Measurements from ENCODE around the gene RAMP2.
"Not testable (repeated sequence)": the region's sequence is repeated elsewhere in the genome, so short reads cannot be mapped to it uniquely, and the experiment has no call there.

Gene RAMP2, protein sequence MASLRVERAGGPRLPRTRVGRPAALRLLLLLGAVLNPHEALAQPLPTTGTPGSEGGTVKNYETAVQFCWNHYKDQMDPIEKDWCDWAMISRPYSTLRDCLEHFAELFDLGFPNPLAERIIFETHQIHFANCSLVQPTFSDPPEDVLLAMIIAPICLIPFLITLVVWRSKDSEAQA

DNA sequence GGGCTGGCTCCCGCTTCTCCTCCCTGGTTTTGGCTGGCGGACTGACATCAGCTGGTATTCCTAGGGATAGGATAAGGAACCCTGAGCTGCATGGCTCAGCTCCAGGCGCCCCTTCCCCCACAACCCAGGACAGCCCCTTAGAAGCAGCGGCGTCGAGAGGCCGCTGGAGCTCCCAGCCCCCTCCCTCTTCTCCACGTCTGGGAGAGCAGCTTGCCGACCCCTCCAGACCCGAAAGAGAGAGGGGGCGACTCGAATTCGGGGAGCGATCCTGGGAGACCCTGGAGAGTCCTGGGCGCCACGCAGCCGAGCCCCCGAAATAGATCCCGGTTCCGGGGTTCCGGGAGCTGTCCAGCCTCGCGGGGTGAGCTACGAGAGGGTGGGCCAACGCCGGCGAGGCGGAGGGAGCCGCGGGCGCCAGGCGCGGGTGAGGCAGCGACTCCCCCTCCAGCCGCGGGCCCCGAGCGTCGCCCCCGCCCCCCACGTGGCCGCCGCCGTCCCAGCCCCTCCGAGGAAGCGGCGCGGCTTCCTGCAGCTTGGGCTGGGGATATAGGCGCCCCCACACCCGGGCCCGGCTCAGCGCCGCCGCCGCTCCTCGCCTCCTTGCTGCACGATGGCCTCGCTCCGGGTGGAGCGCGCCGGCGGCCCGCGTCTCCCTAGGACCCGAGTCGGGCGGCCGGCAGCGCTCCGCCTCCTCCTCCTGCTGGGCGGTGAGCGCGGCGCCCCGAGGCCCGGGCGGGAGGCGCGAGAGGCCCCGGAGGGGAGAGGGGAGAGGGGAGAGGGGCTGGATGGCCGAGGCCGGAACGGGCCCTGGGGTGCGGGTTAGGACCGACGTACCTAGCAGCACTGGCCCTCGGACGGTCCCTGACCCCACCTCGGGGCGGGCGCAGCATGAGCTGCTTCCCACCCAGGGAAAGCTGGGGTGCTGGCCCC, at the start of gene RAMP2:
TSS of gene RAMP2 (plus strand) at position 576 of the 930 bp plus-strand sequence. CDS start at position 611, 35 bp downstream.
- DNase-seq (ENCODE audit: low read depth) = peak; percentile 42

- DNase-seq (ENCODE audit: low read depth) = peak; percentile 73
Observed at GRCh38 chr17:42720996-42721583, 39.9 kb upstream of the RAMP2 start.

DNA sequence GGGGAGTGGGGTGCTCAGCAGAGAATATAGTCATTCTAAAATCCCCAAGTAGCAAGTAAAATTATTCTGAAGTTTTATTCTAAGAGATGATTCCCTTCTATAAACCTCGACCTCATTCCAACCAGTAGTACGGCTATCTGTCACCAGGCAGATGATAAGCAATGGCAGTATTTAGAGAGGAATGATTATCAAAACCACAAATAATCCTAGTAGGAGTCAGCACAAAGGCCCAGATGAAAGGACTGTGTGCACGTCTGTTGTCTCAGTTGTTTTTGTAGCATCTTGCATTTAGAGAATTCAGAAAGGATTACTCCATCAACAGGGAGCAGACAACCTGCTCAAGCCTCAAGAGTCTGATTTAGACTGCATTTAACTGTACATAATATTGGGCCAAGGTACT, 37.4 kb upstream of the RAMP2 start:
- DNase-seq (ENCODE audit: low read depth) = no peak

GRCh38 chr17:42725143-42725542, 35.9 kb upstream of the RAMP2 start:
- DNase-seq (ENCODE audit: low read depth) = no peak

DNA sequence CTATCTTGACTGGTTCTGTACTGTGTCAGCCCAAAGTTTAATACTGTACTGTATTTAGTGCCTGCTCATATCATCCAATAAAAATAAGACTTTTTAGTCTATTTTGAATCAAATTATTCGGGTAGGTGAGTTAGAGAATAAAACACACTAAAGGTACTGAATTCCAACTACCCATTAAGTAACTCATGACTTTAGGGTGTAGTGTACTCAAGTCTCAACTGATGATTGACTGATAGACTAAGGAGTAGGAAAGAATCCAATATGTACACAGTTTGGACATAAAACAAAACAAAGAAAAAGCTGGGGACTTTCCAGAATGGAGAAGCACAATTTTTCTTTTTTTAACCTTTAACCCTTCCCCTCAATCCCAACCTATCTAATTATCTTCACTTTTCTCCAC, 20.3 kb upstream of the RAMP2 start:
- no peak for DNase-seq (ENCODE audit: low read depth)

DNA sequence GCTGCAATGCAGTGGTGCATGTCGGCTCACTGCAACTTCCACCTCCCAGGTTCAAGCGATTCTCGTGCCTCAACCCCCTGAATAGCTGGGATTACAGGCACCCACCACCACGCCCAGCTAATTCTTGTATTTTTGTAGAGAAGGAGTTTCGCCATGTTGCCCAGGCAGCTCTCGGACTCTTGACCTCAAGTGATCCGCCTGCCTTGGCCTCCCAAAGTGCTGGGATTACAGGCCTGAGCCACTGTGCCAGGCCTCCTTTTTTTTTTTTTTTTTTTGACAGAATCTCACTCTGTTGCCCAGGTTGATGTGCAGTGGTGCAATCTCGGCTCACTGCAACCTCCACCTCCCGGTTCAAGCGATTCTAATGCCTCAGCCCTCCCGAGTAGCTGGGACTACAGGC, 18.1 kb upstream of the RAMP2 start:
- DNase-seq (ENCODE audit: low read depth) = not testable (repeated sequence)

GRCh38 chr17:42743595-42744282, 17.3 kb upstream of the RAMP2 start:
- DNase-seq (ENCODE audit: low read depth) = no peak

- DNase-seq (ENCODE audit: low read depth) = peak; percentile 65
Observed at GRCh38 chr17:42744283-42744805, 16.7 kb upstream of the RAMP2 start.

- peak; percentile 91 for DNase-seq (ENCODE audit: low read depth)
Observed at GRCh38 chr17:42744806-42745617, 16.0 kb upstream of the RAMP2 start, which contains the start of gene EZH1. EZH1 (minus strand) TSS chr17:42745040; CDS start chr17:42728941, 16,099 bp downstream.

DNA sequence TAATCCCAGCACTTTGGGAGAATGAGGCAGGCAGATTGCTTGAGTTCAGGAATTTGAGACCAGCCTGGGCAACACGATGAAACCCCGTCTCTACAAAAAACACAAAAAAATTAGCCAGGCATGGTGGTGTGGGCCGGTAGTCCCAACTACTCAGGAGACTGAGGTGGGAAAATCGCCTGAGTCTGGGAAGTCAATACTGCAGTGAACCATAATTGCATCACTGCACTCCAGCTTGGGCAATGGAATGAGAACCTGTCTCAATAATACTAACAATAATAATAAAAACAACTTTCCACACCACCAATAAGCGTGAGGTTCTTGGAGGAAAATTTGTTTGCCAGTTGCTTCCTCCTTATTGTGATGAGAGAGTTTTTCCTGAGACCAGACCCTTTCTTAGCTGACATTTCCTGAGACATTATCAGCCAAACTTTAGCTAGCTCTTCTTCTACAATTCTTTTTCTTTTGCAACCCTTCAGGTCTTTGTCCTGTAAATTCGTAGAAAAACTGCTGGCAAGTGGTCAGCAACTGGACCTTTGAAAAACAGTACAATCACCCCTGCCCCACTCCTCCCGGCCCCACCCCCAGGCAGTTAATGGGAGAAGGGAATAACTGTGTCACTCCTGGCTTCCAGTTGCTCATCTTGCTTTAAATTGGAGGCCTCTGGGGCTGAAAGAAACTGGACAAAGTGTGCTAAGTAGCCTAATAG, 12.7 kb upstream of the RAMP2 start:
- DNase-seq (ENCODE audit: low read depth) = no peak

GRCh38 chr17:42748908-42749798, 11.9 kb upstream of the RAMP2 start:
- DNase-seq (ENCODE audit: low read depth) = no peak

- no peak for DNase-seq (ENCODE audit: low read depth)
Observed at GRCh38 chr17:42750739-42751344, 10.2 kb upstream of the RAMP2 start.

GRCh38 chr17:42751628-42752027, 9.4 kb upstream of the RAMP2 start:
- peak; percentile 33 for DNase-seq (ENCODE audit: low read depth)

GRCh38 chr17:42754782-42755181, 6.2 kb upstream of the RAMP2 start:
- no peak for DNase-seq (ENCODE audit: low read depth)

- no peak for DNase-seq (ENCODE audit: low read depth)
Observed at GRCh38 chr17:42759982-42760651, 910 bp upstream of the RAMP2 start.

GRCh38 chr17:42761638-42762037, 611 bp downstream of the RAMP2 start:
- no peak for DNase-seq (ENCODE audit: low read depth)

DNA sequence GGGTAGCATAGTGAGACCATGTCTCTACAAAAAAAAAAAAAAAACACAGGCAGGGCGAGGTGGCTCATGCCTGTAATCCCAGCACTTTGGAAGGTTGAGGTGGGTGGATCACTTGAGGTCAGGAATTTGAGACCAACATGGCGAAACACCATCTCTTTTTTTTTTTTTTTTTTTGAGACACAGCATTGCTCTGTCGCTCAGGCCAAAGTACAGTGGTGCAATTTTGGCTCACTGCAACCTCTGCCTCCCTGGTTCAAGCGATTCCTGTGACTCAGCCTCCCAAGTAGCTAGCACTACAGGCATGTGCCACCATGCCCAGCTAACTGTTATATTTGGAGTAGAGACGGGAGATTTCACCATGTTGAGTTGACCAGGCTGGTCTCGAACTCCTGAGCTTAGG, 5.1 kb downstream of the RAMP2 start:
- no peak for DNase-seq (ENCODE audit: low read depth)

DNA sequence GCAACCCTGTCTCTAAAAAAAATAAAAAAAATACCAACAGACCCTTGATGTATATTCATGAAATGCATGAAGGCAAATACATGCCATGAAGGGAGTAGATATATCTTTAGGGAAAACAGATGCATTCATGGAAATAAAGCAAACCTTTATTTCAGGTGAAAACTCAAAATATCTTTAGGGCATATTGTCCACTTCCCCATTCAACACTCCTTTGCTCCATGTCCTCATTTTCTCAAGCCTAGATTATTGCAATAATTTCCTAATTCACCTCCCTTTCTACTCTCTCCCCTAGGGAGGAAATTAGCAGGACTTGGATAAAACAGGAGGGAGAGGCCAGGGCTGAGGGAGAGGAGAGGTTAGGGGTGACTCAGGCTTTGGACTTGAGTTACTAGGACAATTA, 6.5 kb downstream of the RAMP2 start:
- DNase-seq (ENCODE audit: low read depth) = no peak

All from EH (cell line).